Measurements from ENCODE around the gene TBC1D7. TPM values are rescaled to one million over a fixed set of nuclear protein-coding genes. Genes with fewer than 3 reads are reported as not detected.

TBC1D7 gene
- total RNA-seq, 1 donor from 2014 or later: 79.5 TPM

DNA sequence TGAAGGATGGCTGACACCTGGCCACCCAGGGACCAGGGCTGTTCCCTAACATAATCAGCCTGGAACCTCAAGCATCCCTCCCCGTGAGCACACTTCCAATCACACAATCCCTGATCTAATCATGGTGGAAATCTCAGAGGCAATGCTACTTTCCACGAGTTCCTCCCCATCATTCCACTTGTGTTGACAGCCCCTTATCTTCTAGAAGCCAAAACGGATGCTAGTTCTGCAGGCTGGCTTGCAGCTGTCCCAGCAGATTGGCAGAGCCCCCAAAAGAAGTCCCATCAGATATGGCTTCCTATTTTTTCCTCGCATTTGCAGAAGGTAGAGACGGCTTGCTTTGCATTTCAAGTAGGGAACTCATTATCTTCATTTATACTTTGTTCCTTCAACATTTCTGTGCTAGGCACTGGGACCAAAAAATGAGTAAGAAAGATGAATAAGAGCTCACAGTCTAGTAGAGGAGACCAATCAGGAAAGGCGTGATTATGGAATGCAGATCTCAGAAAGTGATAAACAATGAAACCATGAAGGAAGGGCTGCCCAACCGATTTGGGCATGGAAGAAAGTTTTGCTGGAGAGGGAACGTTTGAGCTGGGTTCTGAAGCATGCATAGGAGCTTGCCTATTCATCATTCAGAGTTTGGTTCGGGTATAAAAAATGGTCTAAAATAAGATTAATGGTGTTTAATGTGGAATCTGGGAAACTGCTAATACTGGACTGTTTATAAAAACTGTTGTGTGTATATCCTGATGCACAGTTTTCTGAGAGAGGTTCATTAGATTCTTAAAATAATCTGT lies 44.6 kb upstream of the TBC1D7 start:
- TF ChIP-seq, protein P1, sequence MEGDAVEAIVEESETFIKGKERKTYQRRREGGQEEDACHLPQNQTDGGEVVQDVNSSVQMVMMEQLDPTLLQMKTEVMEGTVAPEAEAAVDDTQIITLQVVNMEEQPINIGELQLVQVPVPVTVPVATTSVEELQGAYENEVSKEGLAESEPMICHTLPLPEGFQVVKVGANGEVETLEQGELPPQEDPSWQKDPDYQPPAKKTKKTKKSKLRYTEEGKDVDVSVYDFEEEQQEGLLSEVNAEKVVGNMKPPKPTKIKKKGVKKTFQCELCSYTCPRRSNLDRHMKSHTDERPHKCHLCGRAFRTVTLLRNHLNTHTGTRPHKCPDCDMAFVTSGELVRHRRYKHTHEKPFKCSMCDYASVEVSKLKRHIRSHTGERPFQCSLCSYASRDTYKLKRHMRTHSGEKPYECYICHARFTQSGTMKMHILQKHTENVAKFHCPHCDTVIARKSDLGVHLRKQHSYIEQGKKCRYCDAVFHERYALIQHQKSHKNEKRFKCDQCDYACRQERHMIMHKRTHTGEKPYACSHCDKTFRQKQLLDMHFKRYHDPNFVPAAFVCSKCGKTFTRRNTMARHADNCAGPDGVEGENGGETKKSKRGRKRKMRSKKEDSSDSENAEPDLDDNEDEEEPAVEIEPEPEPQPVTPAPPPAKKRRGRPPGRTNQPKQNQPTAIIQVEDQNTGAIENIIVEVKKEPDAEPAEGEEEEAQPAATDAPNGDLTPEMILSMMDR (IDR thresholded peaks at IDR 0.05): no peak
- no peak for DNase-seq (ENCODE audit: low spot score in 2 of 2)
- Histone ChIP-seq H3K4me3 (no peak overlapping the region), H3K27me3 (no peaks in the 10 kb centered on the region), H3K9me3 (no peaks in the 10 kb centered on the region), H3K4me1 (no peaks in the 10 kb centered on the region), H3K36me3 (no peaks in the 10 kb centered on the region), H3K27ac (no peak overlapping the region)
- intact Hi-C loops (cut with DNase I): no loop called here

- Histone ChIP-seq H3K9me3 (no peaks in the 10 kb centered on the region), H3K36me3 (no peaks in the 10 kb centered on the region), H3K4me3 (no peak overlapping the region), H3K27me3 (no peaks in the 10 kb centered on the region), H3K27ac (no peak overlapping the region), H3K4me1 (no peaks in the 10 kb centered on the region)
- intact Hi-C loops (cut with DNase I): no loop called here
- TF ChIP-seq, protein P1 (IDR thresholded peaks at IDR 0.05): no peak
- no peak for DNase-seq (ENCODE audit: low spot score in 2 of 2)
These were observed 43.7 kb upstream of the TBC1D7 start for GRCh38 chr6:13372076-13372475.

GRCh38 chr6:13371421-13372072 lies 43.2 kb upstream of the TBC1D7 start:
- H3K9me3 ChIP-seq: no peaks in the 10 kb centered on the region
- intact Hi-C loops (cut with DNase I): no loop called here
- no peaks in the 10 kb centered on the region for H3K27me3 ChIP-seq
- no peak overlapping the region for H3K4me3 ChIP-seq
- no peak overlapping the region for H3K27ac ChIP-seq
- no peak for DNase-seq (ENCODE audit: low spot score in 2 of 2)
- H3K36me3 ChIP-seq: no peaks in the 10 kb centered on the region
- TF ChIP-seq, protein P1 (IDR thresholded peaks at IDR 0.05): no peak
- H3K4me1 ChIP-seq: no peaks in the 10 kb centered on the region

DNA sequence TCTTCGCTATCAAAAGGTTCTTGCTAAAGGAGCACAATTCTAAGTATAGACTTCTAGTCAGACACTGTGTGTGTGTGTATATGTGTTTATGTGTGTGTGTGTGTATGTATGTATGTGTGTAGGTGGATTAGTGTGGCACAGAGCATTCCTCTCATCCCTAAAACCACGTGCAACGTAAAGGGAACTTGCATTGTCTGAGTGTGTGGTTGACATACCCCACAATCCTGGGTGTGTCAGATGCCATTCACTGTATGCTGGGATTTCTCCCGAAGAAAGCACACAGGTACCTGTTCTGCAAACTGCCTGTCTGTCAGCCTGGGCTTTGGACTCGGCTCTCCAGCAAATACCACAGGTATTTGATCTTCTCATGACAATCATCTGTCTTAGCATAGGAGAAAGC lies 42.3 kb upstream of the TBC1D7 start:
- Histone ChIP-seq H3K9me3 (no peaks in the 10 kb centered on the region), H3K36me3 (no peaks in the 10 kb centered on the region), H3K27me3 (no peaks in the 10 kb centered on the region), H3K4me1 (no peaks in the 10 kb centered on the region), H3K4me3 (no peak overlapping the region), H3K27ac (no peak overlapping the region)
- intact Hi-C loops (cut with DNase I): no loop called here
- DNase-seq (ENCODE audit: low spot score in 2 of 2): no peak
- TF ChIP-seq, protein P1 (IDR thresholded peaks at IDR 0.05): no peak

DNA sequence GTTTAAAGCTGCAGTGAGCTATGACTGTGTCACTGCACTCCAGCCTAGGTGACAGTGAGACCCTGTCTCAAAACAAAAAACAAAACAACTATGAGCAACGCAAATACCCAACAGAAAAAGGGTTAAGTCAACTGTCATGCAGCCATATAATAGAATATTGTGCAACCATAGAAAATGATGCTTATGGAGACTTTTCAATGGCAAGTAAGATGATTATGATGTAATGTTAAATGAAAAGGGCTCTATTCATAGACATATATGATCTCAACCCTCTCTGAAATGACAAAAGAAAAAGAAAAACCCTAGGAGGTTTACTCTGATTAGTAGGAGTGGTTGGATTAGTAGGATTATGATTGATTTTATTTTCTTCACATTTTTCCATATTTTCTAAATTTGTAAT lies 41.3 kb upstream of the TBC1D7 start:
- intact Hi-C loops (cut with DNase I): no loop called here
- Histone ChIP-seq H3K4me1 (no peaks in the 10 kb centered on the region), H3K4me3 (no peak overlapping the region), H3K27ac (no peak overlapping the region), H3K36me3 (peaks cover 0 to 9% of the 10 kb centered on the region in 2 donors), H3K27me3 (no peaks in the 10 kb centered on the region), H3K9me3 (no peaks in the 10 kb centered on the region)
- DNase-seq (ENCODE audit: low spot score in 2 of 2): no peak
- TF ChIP-seq, protein P1 (IDR thresholded peaks at IDR 0.05): no peak
